Astrocyte (in vitro differentiated cells and primary cell): ENCODE results near the gene CERS4. TPM values are rescaled to one million over a fixed set of nuclear protein-coding genes. Genes with fewer than 3 reads are reported as not detected.

Experiments
- DNase-seq: peaks from one replicate; pipeline ENCODE4 v3.0.0-alpha.2; 2010; ENCODE audit warnings: low read depth
- FAIRE-seq: peaks from 2 replicates; lab custom pipeline; 2011; peaks lifted over from hg19 to GRCh38; lab: Jason Lieb, UNC
- H2AFZ ChIP-seq: 2 replicates; pipeline ENCODE4 v1.6.0; 2012; ENCODE audit warnings: low read depth, low read length, inconsistent platforms
- H3K27ac ChIP-seq: 2 replicates; pipeline ENCODE4 v1.5.1; 2011; ENCODE audit warnings: low read depth, low read length, inconsistent platforms
- H3K27me3 ChIP-seq: 2 replicates; pipeline ENCODE4 v1.6.0; 2011; ENCODE audit warnings: low read length, inconsistent platforms; ENCODE audit not compliant: insufficient read depth
- H3K36me3 ChIP-seq: 2 replicates; pipeline ENCODE4 v1.5.1; 2011; ENCODE audit warnings: low read length, inconsistent platforms; ENCODE audit not compliant: insufficient read depth
- H3K4me1 ChIP-seq: 2 replicates; pipeline ENCODE4 v1.5.1; 2011; ENCODE audit warnings: low read length, inconsistent platforms; ENCODE audit not compliant: insufficient read depth
- H3K4me2 ChIP-seq: 2 replicates; pipeline ENCODE4 v1.6.0; 2012; ENCODE audit warnings: low read length, inconsistent platforms
- H3K4me3 ChIP-seq: 2 replicates; pipeline ENCODE4 v1.5.1; 2011; ENCODE audit warnings: low read depth, mild to moderate bottlenecking, low read length, inconsistent platforms; ENCODE audit not compliant: insufficient read depth
- H3K79me2 ChIP-seq: 2 replicates; pipeline ENCODE4 v1.6.0; 2012; ENCODE audit warnings: mild to moderate bottlenecking, low read length, inconsistent platforms; ENCODE audit not compliant: insufficient read depth
- H3K9ac ChIP-seq: 2 replicates; pipeline ENCODE4 v1.6.0; 2012; ENCODE audit warnings: mild to moderate bottlenecking, low read length, inconsistent platforms
- H3K9me3 ChIP-seq: 2 replicates; pipeline ENCODE4 v1.5.1; 2012; ENCODE audit warnings: low read depth, mild to moderate bottlenecking, low read length, inconsistent platforms; ENCODE audit not compliant: insufficient read depth
- H4K20me1 ChIP-seq: 2 replicates; pipeline ENCODE4 v1.6.0; 2012; ENCODE audit warnings: low read length, inconsistent platforms; ENCODE audit not compliant: insufficient read depth
- H3K27ac Mint-ChIP-seq: one replicate; pipeline ENCODE4 v1.8.0; 2021; ENCODE audit warnings: mild to moderate bottlenecking, mixed read lengths; ENCODE audit not compliant: unreplicated experiment
- H3K27me3 Mint-ChIP-seq: one replicate; pipeline ENCODE4 v1.8.0; 2021; ENCODE audit warnings: low read depth, mixed read lengths; ENCODE audit not compliant: unreplicated experiment
- H3K36me3 Mint-ChIP-seq: one replicate; pipeline ENCODE4 v1.8.0; 2021; ENCODE audit warnings: low read depth, mixed read lengths; ENCODE audit not compliant: unreplicated experiment
- H3K4me1 Mint-ChIP-seq: one replicate; pipeline ENCODE4 v1.8.0; 2021; ENCODE audit warnings: low read depth, mixed read lengths; ENCODE audit not compliant: unreplicated experiment
- H3K4me3 Mint-ChIP-seq: one replicate; pipeline ENCODE4 v1.8.0; 2021; ENCODE audit warnings: mild to moderate bottlenecking, moderate library complexity, mixed read lengths; ENCODE audit not compliant: unreplicated experiment
- H3K9me3 Mint-ChIP-seq: one replicate; pipeline ENCODE4 v1.8.0; 2021; ENCODE audit warnings: mild to moderate bottlenecking, mixed read lengths; ENCODE audit not compliant: unreplicated experiment
- CTCF ChIP-seq: IDR thresholded peaks from 2 replicates; pipeline ENCODE4 v1.5.1; 2011; ENCODE audit warnings: low read depth, mild to moderate bottlenecking, inconsistent platforms, low read length, moderate library complexity; ENCODE audit not compliant: insufficient read depth
- EZH2 ChIP-seq: IDR thresholded peaks from 2 replicates; pipeline ENCODE4 v1.6.1; 2012; ENCODE audit warnings: mild to moderate bottlenecking, low read length, inconsistent platforms; ENCODE audit not compliant: insufficient read depth
- total RNA-seq: library from RNA; stranded (reverse); gene quantifications from 2 replicates; pipeline ENCODE4 v1.2.1, GENCODE V29; 2021

CERS4 gene
- total RNA-seq, 1 donor from 2014 or later = 15.7 TPM

GRCh38 chr19:8248348-8249328, 39.5 kb downstream of the CERS4 start:
- Mint-ChIP-seq H3K9me3 (peaks cover 7% of the 10 kb centered on the region), H3K27ac (no peak overlapping the region), H3K27me3 (no peaks in the 10 kb centered on the region), H3K36me3 (peaks cover 3% of the 10 kb centered on the region), H3K4me3 (no peak overlapping the region), H3K4me1 (peaks cover 3% of the 10 kb centered on the region)
- no peaks in the 10 kb centered on the region for H3K9me3 ChIP-seq
- no peak overlapping the region for H3K4me2 ChIP-seq
- no peak overlapping the region for H2AFZ ChIP-seq
- FAIRE-seq (no peak), DNase-seq (no peak)
- no peaks in the 10 kb centered on the region for H4K20me1 ChIP-seq
- H3K36me3 ChIP-seq = no peaks in the 10 kb centered on the region
- H3K27ac ChIP-seq = no peak overlapping the region
- H3K79me2 ChIP-seq = no peaks in the 10 kb centered on the region
- H3K27me3 ChIP-seq = no peaks in the 10 kb centered on the region
- no peaks in the 10 kb centered on the region for H3K4me1 ChIP-seq
- H3K4me3 ChIP-seq = no peak overlapping the region
- TF ChIP-seq EZH2 (no peak), CTCF (no peak)
- H3K9ac ChIP-seq = no peak overlapping the region

GRCh38 chr19:8250596-8250995, 41.4 kb downstream of the CERS4 start:
- no peaks in the 10 kb centered on the region for H3K9me3 ChIP-seq
- no peak overlapping the region for H3K9ac ChIP-seq
- no peaks in the 10 kb centered on the region for H3K36me3 ChIP-seq
- no peak overlapping the region for H3K4me3 ChIP-seq
- no peak for TF ChIP-seq EZH2
- TF ChIP-seq CTCF = no peak
- Mint-ChIP-seq H3K4me3 (no peak overlapping the region), H3K4me1 (peaks cover 3% of the 10 kb centered on the region), H3K9me3 (peaks cover 7% of the 10 kb centered on the region), H3K27me3 (no peaks in the 10 kb centered on the region), H3K27ac (no peak overlapping the region), H3K36me3 (no peaks in the 10 kb centered on the region)
- FAIRE-seq (no peak), DNase-seq (no peak)
- H3K4me1 ChIP-seq = no peaks in the 10 kb centered on the region
- no peaks in the 10 kb centered on the region for H4K20me1 ChIP-seq
- H3K4me2 ChIP-seq = no peak overlapping the region
- H3K27ac ChIP-seq = no peak overlapping the region
- no peaks in the 10 kb centered on the region for H3K79me2 ChIP-seq
- no peak overlapping the region for H2AFZ ChIP-seq
- no peaks in the 10 kb centered on the region for H3K27me3 ChIP-seq

- H3K36me3 Mint-ChIP-seq = no peaks in the 10 kb centered on the region
- TF ChIP-seq CTCF (no peak), EZH2 (no peak)
Observed at GRCh38 chr19:8251025-8251472, 41.9 kb downstream of the CERS4 start.

More at GRCh38 chr19:8251025-8251472, 41.9 kb downstream of the CERS4 start:
- no peak overlapping the region for H3K4me3 ChIP-seq
- H3K27ac ChIP-seq = no peak overlapping the region
- H3K4me1 ChIP-seq = no peaks in the 10 kb centered on the region
- H3K9ac ChIP-seq = no peak overlapping the region
- peak; percentile 38 for DNase-seq
- Mint-ChIP-seq H3K9me3 (peaks cover 7% of the 10 kb centered on the region), H3K27ac (no peak overlapping the region), H3K4me1 (peaks cover 3% of the 10 kb centered on the region), H3K27me3 (no peaks in the 10 kb centered on the region), H3K4me3 (no peak overlapping the region)
- H3K4me2 ChIP-seq = no peak overlapping the region
- FAIRE-seq = no peak
- no peaks in the 10 kb centered on the region for H4K20me1 ChIP-seq
- no peaks in the 10 kb centered on the region for H3K79me2 ChIP-seq
- no peaks in the 10 kb centered on the region for H3K36me3 ChIP-seq
- no peaks in the 10 kb centered on the region for H3K9me3 ChIP-seq
- no peaks in the 10 kb centered on the region for H3K27me3 ChIP-seq
- H2AFZ ChIP-seq = no peak overlapping the region
